Tibial nerve (tissue), 4 donors: ENCODE measurements around the gene LCMT1.

Experiments
- CTCF ChIP-seq, 5 experiments: fragments of 200-600 bp in 3 of 5; fragments of 450-650 bp in 2 of 5; sonication (generic) in 3 of 5; IDR thresholded peaks; one replicate each; pipeline ENCODE4 v1.5.1; 2016 to 2019; ENCODE audit warnings: antibody characterized with exemption in 5 of 5, mild to moderate bottlenecking in 3 of 5, moderate library complexity in 2 of 5
- EP300 ChIP-seq, 2 donors: sonication (generic); formaldehyde crosslinking; IDR thresholded peaks; one replicate each; pipeline ENCODE4 v1.6.1; 2017; ENCODE audit warnings: antibody characterized with exemption in 2 of 2, mild to moderate bottlenecking in 1 of 2
- POLR2A ChIP-seq, 2 donors: fragments of 450-650 bp; IDR thresholded peaks; one replicate each; pipeline ENCODE4 v1.6.1; 2017; ENCODE audit warnings: antibody characterized with exemption in 2 of 2, mild to moderate bottlenecking in 2 of 2, moderate library complexity in 2 of 2

GRCh38 chr16:25110387-25110947 is 1.1 kb upstream of the LCMT1 start:
- TF ChIP-seq CTCF (IDR thresholded peaks at IDR 0.05) (no peak), POLR2A (IDR thresholded peaks at IDR 0.05) (no peak), EP300 (IDR thresholded peaks at IDR 0.05) (no peak)
